GM23338 (cell line): ENCODE data around the gene MPHOSPH10.

Experiments used
- EZH2 ChIP-seq: fragments of 200-600 bp; sonication (generic); IDR thresholded peaks from one replicate; pipeline ENCODE4 v1.8.0; 2017; ENCODE audit warnings: antibody characterized with exemption, mild to moderate bottlenecking, low read depth; ENCODE audit not compliant: unreplicated experiment
- TF ChIP-seq, protein P1 (sequence below), 2 experiments: fragments of 200-600 bp in 1 of 2; sonication (generic) in 1 of 2; conservative IDR thresholded peaks; 2 replicates each; pipeline versions ENCODE4 v1.5.1 to v1.6.1; 2016 to 2017; ENCODE audit warnings: antibody characterized with exemption in 2 of 2, low read depth in 2 of 2, mild to moderate bottlenecking in 2 of 2, moderate library complexity in 1 of 2

DNA sequence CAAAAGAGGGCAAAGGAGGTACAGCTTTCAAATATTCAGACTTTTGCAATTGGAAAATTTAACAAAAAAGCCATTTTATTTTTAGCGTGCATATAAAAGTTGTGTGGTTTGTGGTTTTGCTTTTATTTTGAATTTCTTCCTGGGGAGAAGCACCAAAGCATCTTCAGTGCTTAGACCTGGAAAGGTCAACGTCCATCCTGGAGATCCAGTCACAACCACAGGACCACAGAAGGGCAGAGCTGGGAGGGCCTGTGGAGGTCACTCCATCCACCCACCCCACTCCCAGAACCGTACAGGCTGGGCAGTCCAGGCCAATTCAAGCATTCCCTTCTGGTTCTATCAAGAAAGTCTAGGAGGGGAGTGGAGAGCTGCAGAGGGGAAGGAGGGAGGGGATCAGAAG is 43.8 kb downstream of the MPHOSPH10 start:
- TF ChIP-seq EZH2, result no peak
- TF ChIP-seq, protein P1, sequence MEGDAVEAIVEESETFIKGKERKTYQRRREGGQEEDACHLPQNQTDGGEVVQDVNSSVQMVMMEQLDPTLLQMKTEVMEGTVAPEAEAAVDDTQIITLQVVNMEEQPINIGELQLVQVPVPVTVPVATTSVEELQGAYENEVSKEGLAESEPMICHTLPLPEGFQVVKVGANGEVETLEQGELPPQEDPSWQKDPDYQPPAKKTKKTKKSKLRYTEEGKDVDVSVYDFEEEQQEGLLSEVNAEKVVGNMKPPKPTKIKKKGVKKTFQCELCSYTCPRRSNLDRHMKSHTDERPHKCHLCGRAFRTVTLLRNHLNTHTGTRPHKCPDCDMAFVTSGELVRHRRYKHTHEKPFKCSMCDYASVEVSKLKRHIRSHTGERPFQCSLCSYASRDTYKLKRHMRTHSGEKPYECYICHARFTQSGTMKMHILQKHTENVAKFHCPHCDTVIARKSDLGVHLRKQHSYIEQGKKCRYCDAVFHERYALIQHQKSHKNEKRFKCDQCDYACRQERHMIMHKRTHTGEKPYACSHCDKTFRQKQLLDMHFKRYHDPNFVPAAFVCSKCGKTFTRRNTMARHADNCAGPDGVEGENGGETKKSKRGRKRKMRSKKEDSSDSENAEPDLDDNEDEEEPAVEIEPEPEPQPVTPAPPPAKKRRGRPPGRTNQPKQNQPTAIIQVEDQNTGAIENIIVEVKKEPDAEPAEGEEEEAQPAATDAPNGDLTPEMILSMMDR (conservative IDR thresholded peaks at IDR 0.05; ENCODE audit: low read depth in 2 of 2), result no peak
